K562 (cell line): ENCODE results near the gene URI1. TPM values are rescaled to one million over a fixed set of nuclear protein-coding genes. Genes with fewer than 3 reads are reported as not detected.

ENCODE experiments used
- ATAC-seq: fragments of 200-7000 bp; cut with Tn5 transposase; 3 replicates; pipeline ENCODE4 v1.9.1; 2020; ENCODE audit warnings: moderate library complexity
- BruUV-seq: library from RNA; stranded (reverse); fragments of 400-500 nt; replicated peaks from 2 replicates; lab custom pipeline; 2021; lab: Mats Ljungman, UMichigan
- CTCF ChIA-PET: fragments of 300-600 bp; formaldehyde crosslinking; extraction: SDS; loops from one replicate; lab custom pipeline; 2021; ENCODE audit warnings: low intra/inter-chr PET ratio; lab: Yijun Ruan, JAX
- POLR2A ChIA-PET: fragments of 300-600, 350-650 bp; sonication (Branson Sonifier 250); formaldehyde crosslinking; extraction: SDS; loops from one replicate; lab custom pipeline; 2021; ENCODE audit warnings: antibody characterized with exemption, inconsistent platforms; lab: Yijun Ruan, JAX
- DNase-seq, 4 experiments: peaks; one replicate each; pipeline versions ENCODE4 v3.0.0 to v3.0.0-alpha.2; 2011 to 2018; ENCODE audit warnings: low spot score in 3 of 4, mixed read lengths in 3 of 4; ENCODE audit errors: extremely low read depth in 1 of 4
- FAIRE-seq: peaks from 2 replicates; lab custom pipeline; 2011; peaks lifted over from hg19 to GRCh38; lab: Jason Lieb, UNC
- H2AFZ ChIP-seq: 2 replicates; pipeline ENCODE4 v1.6.0; 2011; ENCODE audit warnings: low read depth, low read length, control low read depth, inconsistent platforms
- H3K27ac ChIP-seq: fragments of 200-600 bp; 3 replicates; pipeline ENCODE4 v1.8.0; 2011; ENCODE audit warnings: low read depth, mild to moderate bottlenecking, control low read depth, inconsistent platforms, low read length, moderate library complexity, mixed read lengths; ENCODE audit errors: extremely low read depth
- H3K27me3 ChIP-seq, 2 experiments: fragments of 300-600 bp in 1 of 2; 2 replicates in 1 of 2; 3 replicates in 1 of 2; pipeline versions ENCODE4 v1.6.0 to v1.8.0; 2011; ENCODE audit warnings: inconsistent platforms in 2 of 2, low read length in 2 of 2, mild to moderate bottlenecking in 1 of 2, mixed read lengths in 1 of 2, moderate library complexity in 1 of 2; ENCODE audit not compliant: control insufficient read depth in 2 of 2, insufficient read depth in 2 of 2
- H3K36me3 ChIP-seq: fragments of 300-600 bp; 3 replicates; pipeline ENCODE4 v1.8.0; 2011; ENCODE audit warnings: mild to moderate bottlenecking, low read length, inconsistent platforms; ENCODE audit not compliant: control insufficient read depth, insufficient read depth
- H3K4me1 ChIP-seq, 2 experiments: fragments of 200-600 bp in 1 of 2; replicated peaks in 1 of 2; 2 replicates in 1 of 2; 3 replicates in 1 of 2; pipeline versions ENCODE4 v1.5.1 to v1.8.0; 2011; ENCODE audit warnings: inconsistent platforms in 2 of 2, low read length in 2 of 2, mild to moderate bottlenecking in 1 of 2, mixed read lengths in 1 of 2, moderate library complexity in 1 of 2; ENCODE audit not compliant: control insufficient read depth in 2 of 2, insufficient read depth in 2 of 2
- H3K4me2 ChIP-seq: 2 replicates; pipeline ENCODE4 v1.6.1; 2011; ENCODE audit warnings: low read length, control low read depth, inconsistent platforms, mixed read lengths; ENCODE audit not compliant: insufficient read depth
- H3K4me3 ChIP-seq: fragments of 200-600 bp; sonication (generic), shearing (Covaris generic); 2 replicates; pipeline ENCODE4 v1.5.1; 2016; ENCODE audit warnings: control low read depth, inconsistent platforms
- H3K79me2 ChIP-seq: fragments of 200-600 bp; 3 replicates; pipeline ENCODE4 v1.8.0; 2011; ENCODE audit warnings: low read length, inconsistent platforms; ENCODE audit not compliant: control insufficient read depth, insufficient read depth
- H3K9ac ChIP-seq, 2 experiments: 2 replicates each; pipeline versions ENCODE4 v1.6.0 to v1.6.1; 2011; ENCODE audit warnings: low read depth in 2 of 2, low read length in 2 of 2, control low read depth in 1 of 2, inconsistent platforms in 1 of 2, mild to moderate bottlenecking in 1 of 2, mixed read lengths in 1 of 2; ENCODE audit not compliant: insufficient read depth in 1 of 2
- H3K9me1 ChIP-seq: one replicate; pipeline ENCODE4 v1.6.0; 2011; ENCODE audit warnings: inconsistent platforms, mild to moderate bottlenecking, low read length, moderate library complexity; ENCODE audit not compliant: control insufficient read depth, insufficient read depth
- H3K9me3 ChIP-seq: replicated peaks from 2 replicates; pipeline ENCODE4 v1.5.1; 2011; ENCODE audit warnings: low read depth, low read length, inconsistent platforms; ENCODE audit not compliant: control insufficient read depth, insufficient read depth
- H4K20me1 ChIP-seq: replicated peaks from 2 replicates; pipeline ENCODE4 v1.6.1; 2011; ENCODE audit warnings: low read length, inconsistent platforms, mixed read lengths; ENCODE audit not compliant: control insufficient read depth, insufficient read depth
- BACH1 ChIP-seq: fragments of 200-800 bp; sonication (Bioruptor generic); IDR thresholded peaks from 2 replicates; pipeline ENCODE4 v1.6.1; 2016; ENCODE audit warnings: missing genetic modification characterization, missing compliant biosample characterization
- NBN ChIP-seq: fragments of 450-650 bp; IDR thresholded peaks from 2 replicates; pipeline ENCODE4 v1.6.1; 2016; ENCODE audit warnings: low read depth, mild to moderate bottlenecking
- NCOA4 ChIP-seq: fragments of 450-650 bp; IDR thresholded peaks from 2 replicates; pipeline ENCODE4 v1.6.1; 2018; ENCODE audit warnings: mild to moderate bottlenecking; ENCODE audit not compliant: partially characterized antibody
- PML ChIP-seq: IDR thresholded peaks from 2 replicates; pipeline ENCODE4 v1.6.1; 2012; ENCODE audit warnings: low read length, inconsistent platforms
- PTBP1 ChIP-seq: fragments of 200-400 bp; formaldehyde crosslinking; IDR thresholded peaks from 2 replicates; pipeline ENCODE4 v1.6.1; 2017; ENCODE audit warnings: low read depth, low read length
- SAFB ChIP-seq: fragments of 200-400 bp; formaldehyde crosslinking; IDR thresholded peaks from 2 replicates; pipeline ENCODE4 v1.6.1; 2017; ENCODE audit warnings: low read depth, low read length, borderline replicate concordance
- SIN3A ChIP-seq, 2 experiments: fragments of 150-350 bp in 1 of 2; IDR thresholded peaks; 2 replicates each; pipeline ENCODE4 v1.6.1; 2011 to 2016; ENCODE audit warnings: borderline replicate concordance in 2 of 2, low read depth in 2 of 2, low read length in 2 of 2, mild to moderate bottlenecking in 2 of 2, moderate library complexity in 2 of 2; ENCODE audit not compliant: control insufficient read depth in 1 of 2
- SREBF2 ChIP-seq: sonication (generic); formaldehyde crosslinking; IDR thresholded peaks from 2 replicates; pipeline ENCODE4 v1.4.0; 2020; ENCODE audit warnings: mild to moderate bottlenecking, missing genetic modification reagents
- SRSF7 ChIP-seq: fragments of 200-400 bp; formaldehyde crosslinking; optimal IDR thresholded peaks from 2 replicates; pipeline ENCODE3; 2017; ENCODE audit warnings: mild to moderate bottlenecking, low read depth, low read length
- TEAD4 ChIP-seq, 2 experiments: sonication (generic) in 1 of 2; formaldehyde crosslinking in 1 of 2; IDR thresholded peaks; 2 replicates each; pipeline versions ENCODE4 v1.6.1 to v1.8.0; 2012 to 2022; ENCODE audit warnings: borderline replicate concordance in 1 of 2, inconsistent platforms in 1 of 2, low read length in 1 of 2, mild to moderate bottlenecking in 1 of 2, missing genetic modification reagents in 1 of 2
- YBX1 ChIP-seq: fragments of 450-650 bp; IDR thresholded peaks from 2 replicates; pipeline ENCODE4 v1.7.1; 2016; ENCODE audit warnings: mild to moderate bottlenecking
- ZC3H4 ChIP-seq: sonication (generic); formaldehyde crosslinking; IDR thresholded peaks from 2 replicates; pipeline ENCODE4 v1.9.0; 2021; ENCODE audit warnings: missing genetic modification reagents, borderline replicate concordance
- ZNF134 ChIP-seq: fragments of 250-450 bp; sonication (Bioruptor Pico); conservative IDR thresholded peaks from 2 replicates; pipeline ENCODE4 v1.4.0; 2020
- ZNF175 ChIP-seq: fragments of 200-800 bp; sonication (Bioruptor generic); IDR thresholded peaks from 2 replicates; pipeline ENCODE4 v1.6.1; 2016; ENCODE audit warnings: low read depth, mild to moderate bottlenecking, missing genetic modification characterization, missing compliant biosample characterization
- WGBS: fragments of 100-300 bp; shearing (Covaris generic); methylation state at CpG from one replicate; pipeline ENCODE4 v1.1.6; 2016; ENCODE audit warnings: low coverage, mixed read lengths; ENCODE audit not compliant: insufficient coverage; ENCODE audit errors: missing lambda C conversion rate; 5-methylcytosine and 5-hydroxymethylcytosine counted together
- in situ Hi-C: fragments of 300-500 bp; cut with MboI; formaldehyde crosslinking; loops from 4 replicates; pipeline ENCODE4 v1.15.0; 2018; ENCODE audit warnings: inconsistent platforms, mixed read lengths
- intact Hi-C: fragments of 100-400 bp; cut with micrococcal nuclease; formaldehyde crosslinking; loops from 2 replicates; pipeline ENCODE4 v1.14.2; 2022
- polyA plus RNA-seq, 8 experiments: library from polyadenylated mRNA; depleted of rRNA in 4 of 8; stranded (reverse) in 5 of 8; unstranded in 3 of 8; fragments of >200 nt; fragmentation: Nextera tagmentation in 2 of 8; fragmentation: Illumina TruSeq in 1 of 8; extraction: Ambion mirVana in 2 of 8; extraction: Trizol in 1 of 8; gene quantifications; 2 replicates each; pipeline versions ENCODE4 v1.2.1 to v1.2.3, GENCODE V29; 2011 to 2014; ENCODE audit warnings: inconsistent platforms in 1 of 8, missing spikeins in 1 of 8
- total RNA-seq, 7 experiments: library from RNA; depleted of rRNA in 6 of 7; stranded (reverse); fragments of >200 nt in 6 of 7; fragmentation: Illumina TruSeq in 2 of 7; extraction: Trizol in 2 of 7; gene quantifications; 2 replicates each; pipeline versions ENCODE4 v1.2.1 to v1.2.3, GENCODE V29; 2011 to 2021; ENCODE audit warnings: low replicate concordance in 1 of 7
- TF ChIP-seq, protein P1 (sequence below): fragments of 250-450 bp; sonication (Bioruptor Pico); IDR thresholded peaks from 2 replicates; pipeline ENCODE4 v1.4.0; 2020

The URI1 gene
- total and polyA plus RNA-seq, 9 of the 15 experiments (the other 6 are each of a cell fraction or from before 2014, with no cell fraction given): 16.9 to 87.4 (median 63.9) TPM

DNA sequence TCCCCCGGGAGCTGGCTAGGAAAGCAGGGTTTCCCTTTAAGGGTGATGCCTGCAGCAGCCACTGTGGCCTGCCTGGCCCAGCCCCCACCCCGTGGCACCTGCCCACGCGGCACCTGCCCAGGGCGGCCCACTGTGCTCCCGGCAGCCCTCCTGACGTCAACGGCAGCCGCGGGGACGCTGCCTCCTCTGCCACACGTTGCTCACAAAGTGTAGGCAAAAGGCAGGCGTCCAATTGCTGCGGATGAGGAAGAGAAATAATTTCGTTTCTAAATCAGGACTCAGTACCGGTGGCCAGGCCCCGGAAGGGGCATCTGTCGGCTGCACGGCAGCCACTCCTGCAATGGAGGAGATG lies 122.3 kb downstream of the URI1 start:
- in situ Hi-C loops: no loop called here
- Histone ChIP-seq H3K27ac (no peak overlapping the region), H3K36me3 (no peaks in the 10 kb centered on the region)
- TF ChIP-seq ZC3H4 (CRISPR knock-in tag) (no peak), ZNF134 (no peak), SIN3A (IDR thresholded peaks at IDR 0.05; ENCODE audit: borderline replicate concordance in 2 of 2, control insufficient read depth in 1 of 2, low read depth in 2 of 2, low read length in 2 of 2) (no peak), SREBF2 (no peak), NCOA4 (no peak), PML (no peak), SRSF7 (no peak), PTBP1 (no peak), TEAD4 (IDR thresholded peaks at IDR 0.05; ENCODE audit: low read length) (no peak), TEAD4 (CRISPR knock-in tag; IDR thresholded peaks at IDR 0.05; ENCODE audit: borderline replicate concordance) (no peak), BACH1 (tag) (no peak), ZNF175 (CRISPR knock-in tag) (no peak), NBN (no peak), SAFB (no peak), YBX1 (no peak)
- TF ChIP-seq, protein P1, sequence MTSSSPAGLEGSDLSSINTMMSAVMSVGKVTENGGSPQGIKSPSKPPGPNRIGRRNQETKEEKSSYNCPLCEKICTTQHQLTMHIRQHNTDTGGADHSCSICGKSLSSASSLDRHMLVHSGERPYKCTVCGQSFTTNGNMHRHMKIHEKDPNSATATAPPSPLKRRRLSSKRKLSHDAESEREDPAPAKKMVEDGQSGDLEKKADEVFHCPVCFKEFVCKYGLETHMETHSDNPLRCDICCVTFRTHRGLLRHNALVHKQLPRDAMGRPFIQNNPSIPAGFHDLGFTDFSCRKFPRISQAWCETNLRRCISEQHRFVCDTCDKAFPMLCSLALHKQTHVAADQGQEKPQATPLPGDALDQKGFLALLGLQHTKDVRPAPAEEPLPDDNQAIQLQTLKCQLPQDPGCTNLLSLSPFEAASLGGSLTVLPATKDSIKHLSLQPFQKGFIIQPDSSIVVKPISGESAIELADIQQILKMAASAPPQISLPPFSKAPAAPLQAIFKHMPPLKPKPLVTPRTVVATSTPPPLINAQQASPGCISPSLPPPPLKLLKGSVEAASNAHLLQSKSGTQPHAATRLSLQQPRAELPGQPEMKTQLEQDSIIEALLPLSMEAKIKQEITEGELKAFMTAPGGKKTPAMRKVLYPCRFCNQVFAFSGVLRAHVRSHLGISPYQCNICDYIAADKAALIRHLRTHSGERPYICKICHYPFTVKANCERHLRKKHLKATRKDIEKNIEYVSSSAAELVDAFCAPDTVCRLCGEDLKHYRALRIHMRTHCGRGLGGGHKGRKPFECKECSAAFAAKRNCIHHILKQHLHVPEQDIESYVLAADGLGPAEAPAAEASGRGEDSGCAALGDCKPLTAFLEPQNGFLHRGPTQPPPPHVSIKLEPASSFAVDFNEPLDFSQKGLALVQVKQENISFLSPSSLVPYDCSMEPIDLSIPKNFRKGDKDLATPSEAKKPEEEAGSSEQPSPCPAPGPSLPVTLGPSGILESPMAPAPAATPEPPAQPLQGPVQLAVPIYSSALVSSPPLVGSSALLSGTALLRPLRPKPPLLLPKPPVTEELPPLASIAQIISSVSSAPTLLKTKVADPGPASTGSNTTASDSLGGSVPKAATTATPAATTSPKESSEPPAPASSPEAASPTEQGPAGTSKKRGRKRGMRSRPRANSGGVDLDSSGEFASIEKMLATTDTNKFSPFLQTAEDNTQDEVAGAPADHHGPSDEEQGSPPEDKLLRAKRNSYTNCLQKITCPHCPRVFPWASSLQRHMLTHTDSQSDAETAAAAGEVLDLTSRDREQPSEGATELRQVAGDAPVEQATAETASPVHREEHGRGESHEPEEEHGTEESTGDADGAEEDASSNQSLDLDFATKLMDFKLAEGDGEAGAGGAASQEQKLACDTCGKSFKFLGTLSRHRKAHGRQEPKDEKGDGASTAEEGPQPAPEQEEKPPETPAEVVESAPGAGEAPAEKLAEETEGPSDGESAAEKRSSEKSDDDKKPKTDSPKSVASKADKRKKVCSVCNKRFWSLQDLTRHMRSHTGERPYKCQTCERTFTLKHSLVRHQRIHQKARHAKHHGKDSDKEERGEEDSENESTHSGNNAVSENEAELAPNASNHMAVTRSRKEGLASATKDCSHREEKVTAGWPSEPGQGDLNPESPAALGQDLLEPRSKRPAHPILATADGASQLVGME (CRISPR knock-in tag): no peak
- TF ChIP-seq, all 486 proteins: peak for 0
- H3K4me3 ChIP-seq: no peak overlapping the region
- H3K4me1 ChIP-seq: peaks cover 0 to 7% of the 10 kb centered on the region in 2 experiments; a peak in 2 of 5 replicates
- 3% methylated on average over 19 of the region's 19 CpGs for WGBS
- ChIA-PET CTCF (no interaction called here), POLR2A (no interaction called here)
- no peak overlapping the region for H2AFZ ChIP-seq
- H3K79me2 ChIP-seq: no peaks in the 10 kb centered on the region
- 0 out of 2 replicates have a peak, but pooled peaks cover 7% of the 10 kb centered on the region for H4K20me1 ChIP-seq
- FAIRE-seq (no peak), DNase-seq (no peak), ATAC-seq (no peak)
- no peak overlapping the region for H3K4me2 ChIP-seq
- intact Hi-C loops: no loop called here
- H3K9ac ChIP-seq: no peak overlapping the region
- H3K9me1 ChIP-seq: no peaks in the 10 kb centered on the region
- no peaks in the 10 kb centered on the region for H3K9me3 ChIP-seq
- H3K27me3 ChIP-seq: peaks cover 14 to 46% of the 10 kb centered on the region in 2 experiments; a peak in 4 of 5 replicates
- BruUV-seq: no TSS peak
